Left cardiac atrium (tissue), 4 donors: Measurements from ENCODE around the gene TSPAN2. TPM values are rescaled to one million over a fixed set of nuclear protein-coding genes. Genes with fewer than 3 reads are reported as not detected.

Source experiments
- ATAC-seq, 2 donors: fragments of 200-7000 bp; cut with Tn5 transposase; one replicate each; pipeline ENCODE4 v1.9.1; 2020; ENCODE audit warnings: mild to moderate bottlenecking in 2 of 2, moderate library complexity in 2 of 2
- DNase-seq: peaks from one replicate; pipeline ENCODE4 v3.0.0-alpha.2; 2020
- intact Hi-C, 2 donors: fragments of 100-400 bp; cut with DNase I; formaldehyde crosslinking; loops; one replicate each; pipeline versions ENCODE4 v1.14.1 to v1.15.1; 2022 to 2023
- total RNA-seq, 2 donors: library from RNA; stranded (reverse); fragmentation: NEBNext Ultra II Directional; extraction: Animal tissue kit (Norgen Biotek cat#: 25700); gene quantifications; one replicate each; pipeline ENCODE4 v1.2.1, GENCODE V29; 2021
- donor health status: DM: no; HTN: yes; CAD: no.
- donor health status: DM: no; HTN: yes; CAD: no; lungs with severe emphysema.
- donor health status: DM: yes; HTN: yes; CAD: no.
- donor health status: Dilated cardiomyopathy.

Gene TSPAN2
- total RNA-seq, 2 donors from 2014 or later: 13.3 to 15.1 TPM

- peak in 1 of 2 donors; percentile 34 for ATAC-seq
- DNase-seq: no peak
- intact Hi-C loops: no loop called here
Measured at GRCh38 chr1:115084902-115085511, 4.3 kb downstream of the TSPAN2 start.

- intact Hi-C loops: no loop called here
- ATAC-seq (no peak), DNase-seq (no peak)
Measured at GRCh38 chr1:115082949-115083348, 6.4 kb downstream of the TSPAN2 start.

GRCh38 chr1:115078708-115079107, 10.6 kb downstream of the TSPAN2 start:
- intact Hi-C loops: no loop called here
- ATAC-seq: no peak
- DNase-seq: no peak

- intact Hi-C loops: no loop called here
- DNase-seq (no peak), ATAC-seq (no peak)
Measured at GRCh38 chr1:115077984-115078330, 11.3 kb downstream of the TSPAN2 start.

GRCh38 chr1:115077286-115077983, 11.9 kb downstream of the TSPAN2 start:
- ATAC-seq (no peak), DNase-seq (no peak)
- intact Hi-C loops: no loop called here

GRCh38 chr1:115076384-115076915, 12.9 kb downstream of the TSPAN2 start:
- no peak for ATAC-seq
- DNase-seq: no peak
- intact Hi-C loops: no loop called here

- no peak for ATAC-seq
- no peak for DNase-seq
- intact Hi-C loops: no loop called here
Measured at GRCh38 chr1:115074839-115075534, 14.3 kb downstream of the TSPAN2 start.

- DNase-seq (no peak), ATAC-seq (peak; percentile 69 to 81)
- intact Hi-C loops: no loop called here
Measured at GRCh38 chr1:115073298-115074087, 15.8 kb downstream of the TSPAN2 start.

- intact Hi-C loops: no loop called here
- DNase-seq (no peak), ATAC-seq (no peak)
Measured at GRCh38 chr1:115071012-115071664, 18.2 kb downstream of the TSPAN2 start.

- peak in 1 of 2 donors; percentile 6 for ATAC-seq
- intact Hi-C loops: no loop called here
- DNase-seq: no peak
Measured at GRCh38 chr1:115069659-115070308, 19.5 kb downstream of the TSPAN2 start.

- ATAC-seq (peak in 1 of 2 donors; percentile 70), DNase-seq (no peak)
- intact Hi-C loops: no loop called here
Measured at GRCh38 chr1:115068826-115069585, 20.3 kb downstream of the TSPAN2 start.

- DNase-seq: no peak
- intact Hi-C loops: no loop called here
- ATAC-seq: peak in 1 of 2 donors; percentile 26
Measured at GRCh38 chr1:115067161-115067859, 22.0 kb downstream of the TSPAN2 start.

GRCh38 chr1:115065021-115065420, 24.3 kb downstream of the TSPAN2 start:
- DNase-seq: no peak
- intact Hi-C loops: no loop called here
- ATAC-seq: no peak

GRCh38 chr1:115064461-115064860, 24.8 kb downstream of the TSPAN2 start:
- intact Hi-C loops: no loop called here
- ATAC-seq: peak in 1 of 2 donors; percentile 43
- DNase-seq: no peak

- ATAC-seq (no peak), DNase-seq (no peak)
- intact Hi-C loops: no loop called here
Measured at GRCh38 chr1:115063228-115063901, 25.9 kb downstream of the TSPAN2 start.

GRCh38 chr1:115062542-115063004, 26.7 kb downstream of the TSPAN2 start:
- DNase-seq: peak; percentile 55
- intact Hi-C loops: no loop called here
- peak; percentile 78 to 89 for ATAC-seq
